GM06990 (cell line): ENCODE results near the gene TPCN1.

ENCODE experiments used
- DNase-seq: peaks from one replicate; pipeline ENCODE4 v3.0.0-alpha.2; 2011; ENCODE audit not compliant: insufficient read length; ENCODE audit errors: extremely low read depth
- H3K27me3 ChIP-seq: replicated peaks from 2 replicates; pipeline ENCODE4 v1.6.0; 2011; ENCODE audit warnings: low read length; ENCODE audit not compliant: control insufficient read depth, insufficient read depth
- H3K36me3 ChIP-seq: 2 replicates; pipeline ENCODE4 v1.5.1; 2011; ENCODE audit warnings: low read length; ENCODE audit not compliant: control insufficient read depth, insufficient read depth
- H3K4me3 ChIP-seq: replicated peaks from 2 replicates; pipeline ENCODE4 v1.5.1; 2011; ENCODE audit warnings: low read depth, mild to moderate bottlenecking, control low read depth, low read length
- TF ChIP-seq, protein P1 (sequence below): IDR thresholded peaks from 2 replicates; pipeline ENCODE4 v1.5.1; 2011; ENCODE audit warnings: low read length, control low read depth, mild to moderate bottlenecking, inconsistent platforms; ENCODE audit not compliant: insufficient read depth, poor library complexity, severe bottlenecking

The TPCN1 gene

DNA sequence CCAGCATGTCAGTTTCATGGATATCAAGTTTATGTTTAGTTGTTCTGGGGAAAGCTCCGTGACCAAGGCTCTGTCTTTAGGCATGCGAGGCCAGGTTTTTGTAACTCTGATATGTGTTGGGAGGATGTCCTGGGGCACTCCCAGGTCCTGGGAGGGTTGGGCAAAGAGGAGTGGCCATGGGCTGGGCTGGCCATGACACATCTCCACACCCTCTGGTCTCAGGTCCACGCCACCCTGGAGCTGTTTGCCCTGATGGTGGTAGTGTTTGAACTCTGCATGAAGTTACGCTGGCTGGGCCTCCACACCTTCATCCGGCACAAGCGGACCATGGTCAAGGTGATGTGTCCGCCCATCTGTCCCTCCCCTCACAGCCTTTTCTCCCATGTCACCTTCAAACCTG lies 46.4 kb downstream of the TPCN1 start:
- no peak for DNase-seq
- TF ChIP-seq, protein P1, sequence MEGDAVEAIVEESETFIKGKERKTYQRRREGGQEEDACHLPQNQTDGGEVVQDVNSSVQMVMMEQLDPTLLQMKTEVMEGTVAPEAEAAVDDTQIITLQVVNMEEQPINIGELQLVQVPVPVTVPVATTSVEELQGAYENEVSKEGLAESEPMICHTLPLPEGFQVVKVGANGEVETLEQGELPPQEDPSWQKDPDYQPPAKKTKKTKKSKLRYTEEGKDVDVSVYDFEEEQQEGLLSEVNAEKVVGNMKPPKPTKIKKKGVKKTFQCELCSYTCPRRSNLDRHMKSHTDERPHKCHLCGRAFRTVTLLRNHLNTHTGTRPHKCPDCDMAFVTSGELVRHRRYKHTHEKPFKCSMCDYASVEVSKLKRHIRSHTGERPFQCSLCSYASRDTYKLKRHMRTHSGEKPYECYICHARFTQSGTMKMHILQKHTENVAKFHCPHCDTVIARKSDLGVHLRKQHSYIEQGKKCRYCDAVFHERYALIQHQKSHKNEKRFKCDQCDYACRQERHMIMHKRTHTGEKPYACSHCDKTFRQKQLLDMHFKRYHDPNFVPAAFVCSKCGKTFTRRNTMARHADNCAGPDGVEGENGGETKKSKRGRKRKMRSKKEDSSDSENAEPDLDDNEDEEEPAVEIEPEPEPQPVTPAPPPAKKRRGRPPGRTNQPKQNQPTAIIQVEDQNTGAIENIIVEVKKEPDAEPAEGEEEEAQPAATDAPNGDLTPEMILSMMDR, result no peak
- Histone ChIP-seq H3K4me3 (no peak overlapping the region), H3K27me3 (no peaks in the 10 kb centered on the region), H3K36me3 (peaks cover 30% of the 10 kb centered on the region)

GRCh38 chr12:113268136-113268535 lies 46.9 kb downstream of the TPCN1 start:
- Histone ChIP-seq H3K27me3 (no peaks in the 10 kb centered on the region), H3K36me3 (peaks cover 32% of the 10 kb centered on the region), H3K4me3 (no peak overlapping the region)
- TF ChIP-seq, protein P1, result no peak
- DNase-seq, result no peak

- H3K36me3 ChIP-seq, result peaks cover 31% of the 10 kb centered on the region
- no peak overlapping the region for H3K4me3 ChIP-seq
- TF ChIP-seq, protein P1, result no peak
- no peaks in the 10 kb centered on the region for H3K27me3 ChIP-seq
- DNase-seq, result no peak
Observed at GRCh38 chr12:113268621-113269020, 47.4 kb downstream of the TPCN1 start.

DNA sequence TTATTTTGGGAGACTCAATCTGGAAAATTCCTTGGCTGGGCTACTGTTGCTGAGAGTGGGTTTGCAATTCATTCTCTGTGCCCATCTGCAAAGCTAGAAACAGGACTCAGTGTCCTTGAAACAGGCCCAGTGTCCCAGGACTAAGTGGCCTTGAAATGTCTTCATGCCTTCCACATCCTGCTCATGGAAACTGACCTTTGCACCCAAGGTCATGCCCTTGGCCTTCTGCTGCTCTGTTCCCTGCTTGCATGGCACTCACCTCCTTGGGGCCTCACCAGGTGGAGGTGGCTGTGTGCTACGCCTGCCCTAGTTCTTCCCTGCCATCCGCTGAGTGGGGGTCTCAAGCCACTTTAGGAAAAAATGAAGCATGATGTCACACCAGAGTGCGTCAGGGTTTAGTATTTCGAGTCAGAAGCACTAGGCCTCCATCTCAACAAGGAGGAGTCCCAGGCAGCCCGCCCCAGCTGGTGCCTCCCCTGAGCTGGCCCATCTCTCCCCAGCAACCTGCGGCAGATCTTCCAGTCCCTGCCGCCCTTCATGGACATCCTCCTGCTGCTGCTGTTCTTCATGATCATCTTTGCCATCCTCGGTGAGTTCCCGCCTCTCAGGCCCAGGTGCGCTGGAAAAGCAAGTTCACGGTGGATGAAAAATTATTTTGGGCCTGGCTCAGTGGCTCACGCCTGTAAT lies 48.1 kb downstream of the TPCN1 start:
- no peaks in the 10 kb centered on the region for H3K27me3 ChIP-seq

GRCh38 chr12:113270709-113271009 lies 49.4 kb downstream of the TPCN1 start:
- H3K4me3 ChIP-seq, result no peak overlapping the region
- H3K27me3 ChIP-seq, result no peaks in the 10 kb centered on the region
- TF ChIP-seq, protein P1, result no peak
- H3K36me3 ChIP-seq, result peaks cover 28% of the 10 kb centered on the region
- no peak for DNase-seq

More for the DNA sequence above, 48.1 kb downstream of the TPCN1 start:
- Histone ChIP-seq H3K4me3 (no peak overlapping the region), H3K36me3 (peaks cover 31% of the 10 kb centered on the region)
- no peak for DNase-seq
- TF ChIP-seq, protein P1, result no peak

- DNase-seq, result no peak
- H3K4me3 ChIP-seq, result no peak overlapping the region
- TF ChIP-seq, protein P1, result no peak
- no peaks in the 10 kb centered on the region for H3K27me3 ChIP-seq
- H3K36me3 ChIP-seq, result peaks cover 25% of the 10 kb centered on the region
Observed at GRCh38 chr12:113271466-113271852, 50.2 kb downstream of the TPCN1 start.
